HL-60 (cell line): Measurements from ENCODE around the gene PNPLA6.

Source experiments
- GABPA ChIP-seq: IDR thresholded peaks from 2 replicates; pipeline ENCODE4 v1.6.1; 2012; ENCODE audit warnings: low read depth
- POLR2AphosphoS5 ChIP-seq: IDR thresholded peaks from 2 replicates; pipeline ENCODE4 v1.6.1; 2012; ENCODE audit warnings: low read depth
- TF ChIP-seq, protein P1 (sequence below): IDR thresholded peaks from one replicate; pipeline ENCODE4 v1.5.1; 2011; ENCODE audit warnings: low read length, control low read depth, inconsistent platforms; ENCODE audit not compliant: insufficient read depth

DNA sequence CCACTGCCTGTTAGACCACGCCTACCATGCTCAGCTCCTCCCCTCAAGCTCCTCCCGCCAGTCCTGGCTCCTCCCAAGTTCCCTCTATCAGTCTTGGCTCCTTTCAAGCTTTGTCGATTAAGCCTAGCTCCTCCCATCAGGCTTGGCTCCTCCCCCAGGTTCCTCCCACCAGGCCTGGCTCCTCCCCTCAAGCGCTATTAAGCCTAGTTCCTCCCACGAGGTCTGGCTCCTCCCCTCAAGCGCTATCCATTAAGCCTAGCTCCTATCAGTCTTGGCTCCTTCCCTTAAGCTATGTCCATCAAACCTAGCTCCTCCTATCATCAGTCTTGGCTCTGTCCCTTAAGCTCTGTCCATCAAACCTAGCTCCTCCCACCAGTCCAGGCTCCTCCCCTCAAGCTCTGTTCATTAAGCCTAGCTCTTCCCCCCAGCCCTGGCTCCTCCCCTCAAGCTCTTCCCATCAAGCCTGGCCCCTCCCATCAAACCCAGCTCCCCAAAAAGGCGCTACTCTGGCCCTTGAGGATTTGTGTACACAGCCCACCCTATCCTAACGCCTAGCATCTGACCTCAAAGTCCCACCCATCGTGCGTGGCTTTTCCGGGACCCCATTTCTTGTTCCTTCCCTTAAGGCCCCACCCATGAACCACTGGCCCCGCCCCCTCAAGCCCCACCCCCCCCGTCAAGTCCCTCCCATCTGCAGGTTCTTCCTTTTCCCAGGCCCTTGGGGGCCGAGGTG, 70.1 kb downstream of the PNPLA6 start:
- TF ChIP-seq, protein P1, sequence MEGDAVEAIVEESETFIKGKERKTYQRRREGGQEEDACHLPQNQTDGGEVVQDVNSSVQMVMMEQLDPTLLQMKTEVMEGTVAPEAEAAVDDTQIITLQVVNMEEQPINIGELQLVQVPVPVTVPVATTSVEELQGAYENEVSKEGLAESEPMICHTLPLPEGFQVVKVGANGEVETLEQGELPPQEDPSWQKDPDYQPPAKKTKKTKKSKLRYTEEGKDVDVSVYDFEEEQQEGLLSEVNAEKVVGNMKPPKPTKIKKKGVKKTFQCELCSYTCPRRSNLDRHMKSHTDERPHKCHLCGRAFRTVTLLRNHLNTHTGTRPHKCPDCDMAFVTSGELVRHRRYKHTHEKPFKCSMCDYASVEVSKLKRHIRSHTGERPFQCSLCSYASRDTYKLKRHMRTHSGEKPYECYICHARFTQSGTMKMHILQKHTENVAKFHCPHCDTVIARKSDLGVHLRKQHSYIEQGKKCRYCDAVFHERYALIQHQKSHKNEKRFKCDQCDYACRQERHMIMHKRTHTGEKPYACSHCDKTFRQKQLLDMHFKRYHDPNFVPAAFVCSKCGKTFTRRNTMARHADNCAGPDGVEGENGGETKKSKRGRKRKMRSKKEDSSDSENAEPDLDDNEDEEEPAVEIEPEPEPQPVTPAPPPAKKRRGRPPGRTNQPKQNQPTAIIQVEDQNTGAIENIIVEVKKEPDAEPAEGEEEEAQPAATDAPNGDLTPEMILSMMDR, result no peak
- TF ChIP-seq GABPA (no peak), POLR2AphosphoS5 (no peak)
